Glutamatergic neuron (in vitro differentiated cells): ENCODE measurements around the gene MYD88. TPM values are rescaled to one million over a fixed set of nuclear protein-coding genes. Genes with fewer than 3 reads are reported as not detected.

Experiments
- DNase-seq: peaks from one replicate; pipeline ENCODE4 v3.0.0; 2022
- H3K27ac Mint-ChIP-seq: one replicate; pipeline ENCODE4 v1.8.0; 2020; ENCODE audit warnings: mild to moderate bottlenecking, mixed read lengths, inconsistent platforms; ENCODE audit not compliant: unreplicated experiment
- H3K27me3 Mint-ChIP-seq: one replicate; pipeline ENCODE4 v1.8.0; 2020; ENCODE audit warnings: mild to moderate bottlenecking, moderate library complexity, mixed read lengths, inconsistent platforms; ENCODE audit not compliant: unreplicated experiment
- H3K36me3 Mint-ChIP-seq: one replicate; pipeline ENCODE4 v1.8.0; 2020; ENCODE audit warnings: mild to moderate bottlenecking, mixed read lengths, inconsistent platforms; ENCODE audit not compliant: unreplicated experiment
- H3K4me1 Mint-ChIP-seq: one replicate; pipeline ENCODE4 v1.8.0; 2020; ENCODE audit warnings: mild to moderate bottlenecking, low read depth, mixed read lengths, inconsistent platforms; ENCODE audit not compliant: unreplicated experiment
- H3K4me3 Mint-ChIP-seq: one replicate; pipeline ENCODE4 v1.8.0; 2020; ENCODE audit warnings: mild to moderate bottlenecking, mixed read lengths, inconsistent platforms; ENCODE audit not compliant: unreplicated experiment
- H3K9me3 Mint-ChIP-seq: one replicate; pipeline ENCODE4 v1.8.0; 2020; ENCODE audit warnings: mild to moderate bottlenecking, moderate library complexity, mixed read lengths, inconsistent platforms; ENCODE audit not compliant: unreplicated experiment
- CTCF ChIP-seq: fragments of 200-600 bp; sonication (generic); IDR thresholded peaks from one replicate; pipeline ENCODE4 v1.5.0; 2021; ENCODE audit not compliant: partially characterized antibody, unreplicated experiment
- total RNA-seq: library from RNA; stranded (reverse); fragmentation: NEBNext Ultra II Directional; extraction: Animal tissue kit (Norgen Biotek cat#: 25700); gene quantifications from one replicate; pipeline ENCODE4 v1.2.1, GENCODE V29; 2021; ENCODE audit not compliant: unreplicated experiment

The MYD88 gene
- total RNA-seq, 1 donor from 2014 or later = 58.0 TPM

- no peak for TF ChIP-seq CTCF
- Mint-ChIP-seq H3K27me3 (peaks cover 2% of the 10 kb centered on the region), H3K4me3 (no peak overlapping the region), H3K27ac (no peak overlapping the region), H3K9me3 (peaks cover 1% of the 10 kb centered on the region), H3K4me1 (peaks cover 3% of the 10 kb centered on the region), H3K36me3 (no peaks in the 10 kb centered on the region)
- no peak for DNase-seq
These were observed 48.3 kb downstream of the MYD88 start for GRCh38 chr3:38186781-38187180.

GRCh38 chr3:38190481-38190881 lies 52.0 kb downstream of the MYD88 start:
- TF ChIP-seq CTCF = no peak
- no peaks in the 10 kb centered on the region for H3K4me1 Mint-ChIP-seq
- no peak for DNase-seq
- no peaks in the 10 kb centered on the region for H3K36me3 Mint-ChIP-seq
- H3K4me3 Mint-ChIP-seq = no peak overlapping the region
- H3K27ac Mint-ChIP-seq = no peak overlapping the region
- H3K9me3 Mint-ChIP-seq = peaks cover 1% of the 10 kb centered on the region
- no peaks in the 10 kb centered on the region for H3K27me3 Mint-ChIP-seq

Other genes starting within 250 kb of the MYD88 start
- 3.2 TPM for gene VILL, start 147.9 kb upstream of the MYD88 start, total RNA-seq
- 73.0 TPM for gene PLCD1, start 109.0 kb upstream of the MYD88 start, total RNA-seq
- gene DLEC1, start 99.5 kb upstream of the MYD88 start, total RNA-seq = 0.42 TPM
- gene ACAA1, start 1.5 kb upstream of the MYD88 start, total RNA-seq = 89.8 TPM
- 80.7 TPM for gene OXSR1, start 26.9 kb downstream of the MYD88 start, total RNA-seq
- gene SLC22A13, start 127.2 kb downstream of the MYD88 start, total RNA-seq = 1.5 TPM
- 0.93 TPM for gene SLC22A14, start 143.6 kb downstream of the MYD88 start, total RNA-seq
- 2.6 TPM for gene XYLB, start 208.1 kb downstream of the MYD88 start, total RNA-seq